ENCODE results near the gene PTPRN2. TPM values are rescaled to one million over a fixed set of nuclear protein-coding genes. Genes with fewer than 3 reads are reported as not detected.

The PTPRN2 gene
- total RNA-seq, 2 donors from 2014 or later, result 26.1 to 55.5 TPM

GRCh38 chr7:158442260-158442659 is 145.4 kb downstream of the PTPRN2 start:
- no peak for DNase-seq (ENCODE audit: low spot score)
- WGBS, result 69% methylated on average over 4 of the region's 4 CpGs
- H3K36me3 ChIP-seq, result no peaks in the 10 kb centered on the region
- intact Hi-C loops (cut with DNase I), result no loop called here
- TF ChIP-seq POLR2AphosphoS5 (IDR thresholded peaks at IDR 0.05) (no peak), POLR2A (IDR thresholded peaks at IDR 0.05) (no peak), CTCF (IDR thresholded peaks at IDR 0.05) (peak in 2 of 4 experiments; percentile 18 to 33)
- no peak overlapping the region for H3K27ac ChIP-seq
- H3K9me3 ChIP-seq, result no peaks in the 10 kb centered on the region
- H3K4me1 ChIP-seq (replicated peaks), result no peaks in the 10 kb centered on the region
- no peaks in the 10 kb centered on the region for H3K27me3 ChIP-seq (replicated peaks; ENCODE audit: insufficient read depth)
- no peak overlapping the region for H3K4me3 ChIP-seq

GRCh38 chr7:158439035-158439434 is 148.6 kb downstream of the PTPRN2 start:
- no peak for DNase-seq (ENCODE audit: low spot score)
- H3K4me3 ChIP-seq, result no peak overlapping the region
- no peaks in the 10 kb centered on the region for H3K4me1 ChIP-seq (replicated peaks)
- WGBS, result 82% methylated on average over 8 of the region's 8 CpGs
- H3K36me3 ChIP-seq, result no peaks in the 10 kb centered on the region
- TF ChIP-seq POLR2A (IDR thresholded peaks at IDR 0.05) (no peak), CTCF (IDR thresholded peaks at IDR 0.05) (no peak), POLR2AphosphoS5 (IDR thresholded peaks at IDR 0.05) (no peak)
- intact Hi-C loops (cut with DNase I), result no loop called here
- no peak overlapping the region for H3K27ac ChIP-seq
- H3K9me3 ChIP-seq, result no peaks in the 10 kb centered on the region
- H3K27me3 ChIP-seq (replicated peaks; ENCODE audit: insufficient read depth), result no peaks in the 10 kb centered on the region

- H3K9me3 ChIP-seq, result no peaks in the 10 kb centered on the region
- no peaks in the 10 kb centered on the region for H3K36me3 ChIP-seq
- H3K27me3 ChIP-seq (replicated peaks; ENCODE audit: insufficient read depth), result no peaks in the 10 kb centered on the region
- no peak for TF ChIP-seq POLR2A (IDR thresholded peaks at IDR 0.05)
- peak; percentile 79 for TF ChIP-seq POLR2AphosphoS5 (IDR thresholded peaks at IDR 0.05)
- TF ChIP-seq CTCF (IDR thresholded peaks at IDR 0.05), result no peak
- H3K4me1 ChIP-seq (replicated peaks), result no peaks in the 10 kb centered on the region
- intact Hi-C loops (cut with DNase I), result no loop called here
- WGBS, result 12% methylated on average over 17 of the region's 17 CpGs
- peak overlapping the region; percentile 50 to 60 for H3K27ac ChIP-seq
- H3K4me3 ChIP-seq, result no peak overlapping the region
- DNase-seq (ENCODE audit: low spot score), result peak; percentile 76
These were observed 155.0 kb downstream of the PTPRN2 start for GRCh38 chr7:158432369-158433341.

GRCh38 chr7:158431941-158432347 is 155.7 kb downstream of the PTPRN2 start:
- Histone ChIP-seq H3K4me1 (replicated peaks) (no peaks in the 10 kb centered on the region), H3K36me3 (no peaks in the 10 kb centered on the region), H3K27me3 (replicated peaks; ENCODE audit: insufficient read depth) (no peaks in the 10 kb centered on the region), H3K9me3 (no peaks in the 10 kb centered on the region), H3K4me3 (no peak overlapping the region), H3K27ac (peak overlapping the region; percentile 50 to 60)
- peak; percentile 43 for DNase-seq (ENCODE audit: low spot score)
- WGBS, result 13% methylated on average over 14 of the region's 14 CpGs
- intact Hi-C loops (cut with DNase I), result no loop called here
- no peak for TF ChIP-seq CTCF (IDR thresholded peaks at IDR 0.05)
- TF ChIP-seq POLR2AphosphoS5 (IDR thresholded peaks at IDR 0.05), result peak; percentile 77
- TF ChIP-seq POLR2A (IDR thresholded peaks at IDR 0.05), result peak; percentile 5
